ENCODE data around the gene ANO6.

GRCh38 chr12:45432710-45433109 lies 216.8 kb downstream of the ANO6 start:
- TF ChIP-seq CTCF (conservative IDR thresholded peaks at IDR 0.05) (no peak), EZH2 (IDR thresholded peaks at IDR 0.05; ENCODE audit: low read depth) (no peak)
